ENCODE measurements around the gene ZC3H12C. TPM values are rescaled to one million over a fixed set of nuclear protein-coding genes. Genes with fewer than 3 reads are reported as not detected.

Gene ZC3H12C
- total RNA-seq, 4 donors from 2014 or later: 5.7 to 17.3 (median 11.4) TPM

GRCh38 chr11:110148775-110149744 lies 55.9 kb downstream of the ZC3H12C start:
- TF ChIP-seq POLR2A (IDR thresholded peaks at IDR 0.05): no peak
- TF ChIP-seq, protein P1, sequence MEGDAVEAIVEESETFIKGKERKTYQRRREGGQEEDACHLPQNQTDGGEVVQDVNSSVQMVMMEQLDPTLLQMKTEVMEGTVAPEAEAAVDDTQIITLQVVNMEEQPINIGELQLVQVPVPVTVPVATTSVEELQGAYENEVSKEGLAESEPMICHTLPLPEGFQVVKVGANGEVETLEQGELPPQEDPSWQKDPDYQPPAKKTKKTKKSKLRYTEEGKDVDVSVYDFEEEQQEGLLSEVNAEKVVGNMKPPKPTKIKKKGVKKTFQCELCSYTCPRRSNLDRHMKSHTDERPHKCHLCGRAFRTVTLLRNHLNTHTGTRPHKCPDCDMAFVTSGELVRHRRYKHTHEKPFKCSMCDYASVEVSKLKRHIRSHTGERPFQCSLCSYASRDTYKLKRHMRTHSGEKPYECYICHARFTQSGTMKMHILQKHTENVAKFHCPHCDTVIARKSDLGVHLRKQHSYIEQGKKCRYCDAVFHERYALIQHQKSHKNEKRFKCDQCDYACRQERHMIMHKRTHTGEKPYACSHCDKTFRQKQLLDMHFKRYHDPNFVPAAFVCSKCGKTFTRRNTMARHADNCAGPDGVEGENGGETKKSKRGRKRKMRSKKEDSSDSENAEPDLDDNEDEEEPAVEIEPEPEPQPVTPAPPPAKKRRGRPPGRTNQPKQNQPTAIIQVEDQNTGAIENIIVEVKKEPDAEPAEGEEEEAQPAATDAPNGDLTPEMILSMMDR (IDR thresholded peaks at IDR 0.05): no peak
- no peak for DNase-seq

GRCh38 chr11:110152199-110152598 lies 59.0 kb downstream of the ZC3H12C start:
- Histone ChIP-seq H3K4me1 (no peaks in the 10 kb centered on the region), H3K27me3 (no peaks in the 10 kb centered on the region), H3K36me3 (peaks cover 0 to 12% (median 0%) of the 10 kb centered on the region in 3 donors), H3K27ac (no peak overlapping the region), H3K4me3 (no peak overlapping the region), H3K9me3 (no peaks in the 10 kb centered on the region)
- DNase-seq: no peak
- no peak for TF ChIP-seq POLR2A (IDR thresholded peaks at IDR 0.05)

More at GRCh38 chr11:110148775-110149744, 55.9 kb downstream of the ZC3H12C start:
- H3K4me3 ChIP-seq: no peak overlapping the region
- no peaks in the 10 kb centered on the region for H3K4me1 ChIP-seq
- H3K27me3 ChIP-seq: no peaks in the 10 kb centered on the region
- H3K36me3 ChIP-seq: peaks cover 0 to 5% (median 0%) of the 10 kb centered on the region in 3 donors
- H3K9me3 ChIP-seq: no peaks in the 10 kb centered on the region
- H3K27ac ChIP-seq: no peak overlapping the region

DNA sequence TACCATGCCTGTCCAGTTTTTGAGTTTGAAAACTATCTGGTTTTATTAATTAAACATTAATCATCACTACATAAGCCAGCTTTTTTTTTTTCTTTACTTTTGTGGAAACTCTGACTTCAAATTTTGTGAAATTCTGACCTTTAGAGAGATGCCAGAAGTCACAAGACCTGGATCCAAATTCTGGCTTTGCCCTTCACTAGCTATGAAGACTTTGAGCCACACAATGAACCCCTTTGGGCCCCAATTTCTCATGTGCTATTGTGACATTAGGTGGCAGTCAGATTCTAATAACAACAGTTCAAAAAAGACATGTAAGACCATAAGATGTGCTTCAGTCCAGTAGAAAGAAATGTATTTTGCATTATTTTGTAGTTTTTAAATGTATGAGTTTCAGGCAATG lies 60.3 kb downstream of the ZC3H12C start:
- TF ChIP-seq, protein P1 (IDR thresholded peaks at IDR 0.05): no peak
- no peak for TF ChIP-seq POLR2A (IDR thresholded peaks at IDR 0.05)
- Histone ChIP-seq H3K27me3 (no peaks in the 10 kb centered on the region), H3K4me3 (no peak overlapping the region), H3K27ac (no peak overlapping the region), H3K9me3 (no peaks in the 10 kb centered on the region), H3K4me1 (no peaks in the 10 kb centered on the region), H3K36me3 (peaks cover 0 to 12% (median 0%) of the 10 kb centered on the region in 3 donors)
- no peak for DNase-seq

DNA sequence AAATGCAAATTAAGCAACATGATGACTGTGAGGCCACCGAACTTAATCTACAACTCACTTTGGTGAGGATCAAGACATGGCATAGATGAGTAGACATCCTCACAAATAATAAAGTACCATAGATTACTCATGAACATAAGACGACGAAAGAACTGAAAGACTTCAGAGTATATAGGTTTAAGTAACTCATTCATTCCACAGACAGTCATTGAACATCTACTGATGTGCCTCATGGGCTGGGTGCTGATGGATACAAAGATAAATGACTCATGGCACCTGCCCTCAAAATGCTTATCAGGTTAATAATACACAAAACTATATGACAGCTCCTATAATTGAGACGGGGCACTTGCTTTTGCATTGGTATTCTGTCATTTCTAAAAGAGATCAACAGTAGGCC lies 63.3 kb downstream of the ZC3H12C start:
- TF ChIP-seq, protein P1 (IDR thresholded peaks at IDR 0.05): no peak
- TF ChIP-seq POLR2A (IDR thresholded peaks at IDR 0.05): no peak
- DNase-seq: no peak
- Histone ChIP-seq H3K9me3 (no peaks in the 10 kb centered on the region), H3K27me3 (no peaks in the 10 kb centered on the region), H3K27ac (no peak overlapping the region), H3K4me3 (no peak overlapping the region), H3K4me1 (no peaks in the 10 kb centered on the region), H3K36me3 (peaks cover 0 to 30% (median 0%) of the 10 kb centered on the region in 3 donors)

GRCh38 chr11:110158317-110159200 lies 65.4 kb downstream of the ZC3H12C start:
- TF ChIP-seq, protein P1 (IDR thresholded peaks at IDR 0.05): no peak
- TF ChIP-seq POLR2A (IDR thresholded peaks at IDR 0.05): no peak
- Histone ChIP-seq H3K4me1 (no peaks in the 10 kb centered on the region), H3K4me3 (no peak overlapping the region), H3K27me3 (no peaks in the 10 kb centered on the region), H3K9me3 (no peaks in the 10 kb centered on the region), H3K36me3 (peaks cover 0 to 30% (median 0%) of the 10 kb centered on the region in 3 donors), H3K27ac (no peak overlapping the region)
- no peak for DNase-seq

Data from Peyer's patch (tissue), 4 donors.